ENCODE results near the gene RASA4B. TPM values are rescaled to one million over a fixed set of nuclear protein-coding genes. Genes with fewer than 3 reads are reported as not detected.

Gene RASA4B
- total RNA-seq, 4 donors from 2014 or later, result 4.2 to 39.2 (median 18.5) TPM

DNA sequence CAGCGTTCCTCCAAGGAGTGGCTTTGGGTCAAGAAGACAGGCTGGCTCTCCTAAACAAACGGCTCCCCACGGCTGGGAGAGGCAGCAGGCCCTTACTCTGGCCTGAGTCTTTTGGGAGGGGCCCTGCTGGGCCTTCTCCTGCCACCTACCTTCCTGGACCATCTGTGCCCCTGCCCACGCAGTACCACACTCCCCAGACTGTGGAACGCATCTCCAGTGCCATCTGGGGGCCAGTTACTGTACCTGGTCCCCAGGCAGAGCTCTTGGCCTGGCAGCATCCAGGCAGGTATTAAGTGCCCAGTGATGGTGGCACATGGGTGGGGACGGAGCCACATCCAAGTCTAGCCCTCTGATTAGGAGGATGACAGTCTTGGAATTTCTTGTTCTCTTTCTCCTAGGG is 67.3 kb downstream of the RASA4B start:
- Histone ChIP-seq H3K4me3 (no peak overlapping the region), H3K27me3 (no peaks in the 10 kb centered on the region), H3K4me1 (no peaks in the 10 kb centered on the region), H3K27ac (replicated peaks in 1 of 4) (no peak overlapping the region), H3K9me3 (no peaks in the 10 kb centered on the region), H3K36me3 (peaks cover 2 to 31% (median 26%) of the 10 kb centered on the region in 4 donors)
- 77% methylated on average over 6 of the region's 6 CpGs for WGBS
- intact Hi-C loops (cut with DNase I), result no loop called here
- no peak for TF ChIP-seq POLR2A (IDR thresholded peaks at IDR 0.05; ENCODE audit: low read depth)
- TF ChIP-seq, protein P1, sequence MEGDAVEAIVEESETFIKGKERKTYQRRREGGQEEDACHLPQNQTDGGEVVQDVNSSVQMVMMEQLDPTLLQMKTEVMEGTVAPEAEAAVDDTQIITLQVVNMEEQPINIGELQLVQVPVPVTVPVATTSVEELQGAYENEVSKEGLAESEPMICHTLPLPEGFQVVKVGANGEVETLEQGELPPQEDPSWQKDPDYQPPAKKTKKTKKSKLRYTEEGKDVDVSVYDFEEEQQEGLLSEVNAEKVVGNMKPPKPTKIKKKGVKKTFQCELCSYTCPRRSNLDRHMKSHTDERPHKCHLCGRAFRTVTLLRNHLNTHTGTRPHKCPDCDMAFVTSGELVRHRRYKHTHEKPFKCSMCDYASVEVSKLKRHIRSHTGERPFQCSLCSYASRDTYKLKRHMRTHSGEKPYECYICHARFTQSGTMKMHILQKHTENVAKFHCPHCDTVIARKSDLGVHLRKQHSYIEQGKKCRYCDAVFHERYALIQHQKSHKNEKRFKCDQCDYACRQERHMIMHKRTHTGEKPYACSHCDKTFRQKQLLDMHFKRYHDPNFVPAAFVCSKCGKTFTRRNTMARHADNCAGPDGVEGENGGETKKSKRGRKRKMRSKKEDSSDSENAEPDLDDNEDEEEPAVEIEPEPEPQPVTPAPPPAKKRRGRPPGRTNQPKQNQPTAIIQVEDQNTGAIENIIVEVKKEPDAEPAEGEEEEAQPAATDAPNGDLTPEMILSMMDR (IDR thresholded peaks at IDR 0.05), result no peak
- no peak for TF ChIP-seq EP300 (IDR thresholded peaks at IDR 0.05)
- TF ChIP-seq POLR2AphosphoS5 (IDR thresholded peaks at IDR 0.05), result no peak
- no peak for DNase-seq (ENCODE audit: extremely low spot score)

DNA sequence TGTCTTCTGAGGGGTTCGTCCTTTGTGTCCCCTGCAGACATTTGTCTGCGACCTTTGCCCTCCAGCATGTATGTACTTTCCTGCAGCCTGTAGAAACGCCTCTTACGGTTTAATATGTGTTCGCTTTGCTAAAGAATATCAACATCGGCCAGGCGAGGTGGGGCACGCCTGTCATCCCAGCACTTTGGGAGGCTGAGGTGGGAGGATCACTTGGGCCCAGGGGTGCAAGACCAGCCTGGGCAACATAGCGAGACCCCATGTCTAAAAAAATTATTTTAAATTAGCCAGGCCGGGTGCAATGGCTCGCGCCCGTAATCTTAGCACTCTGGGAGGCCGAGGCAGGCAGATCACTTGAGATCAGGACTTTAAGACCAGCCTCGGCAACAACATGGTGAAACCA is 68.4 kb downstream of the RASA4B start:
- WGBS, result 94% methylated on average over 15 of the region's 15 CpGs
- Histone ChIP-seq H3K4me1 (no peaks in the 10 kb centered on the region), H3K9me3 (no peaks in the 10 kb centered on the region), H3K27ac (replicated peaks in 1 of 4) (no peak overlapping the region), H3K36me3 (peaks cover 5 to 33% (median 21%) of the 10 kb centered on the region in 4 donors), H3K4me3 (no peak overlapping the region), H3K27me3 (no peaks in the 10 kb centered on the region)
- TF ChIP-seq POLR2AphosphoS5 (IDR thresholded peaks at IDR 0.05) (no peak), EP300 (IDR thresholded peaks at IDR 0.05) (no peak), POLR2A (IDR thresholded peaks at IDR 0.05; ENCODE audit: low read depth) (no peak)
- TF ChIP-seq, protein P1 (IDR thresholded peaks at IDR 0.05), result no peak
- intact Hi-C loops (cut with DNase I), result no loop called here
- DNase-seq (ENCODE audit: extremely low spot score), result no peak

DNA sequence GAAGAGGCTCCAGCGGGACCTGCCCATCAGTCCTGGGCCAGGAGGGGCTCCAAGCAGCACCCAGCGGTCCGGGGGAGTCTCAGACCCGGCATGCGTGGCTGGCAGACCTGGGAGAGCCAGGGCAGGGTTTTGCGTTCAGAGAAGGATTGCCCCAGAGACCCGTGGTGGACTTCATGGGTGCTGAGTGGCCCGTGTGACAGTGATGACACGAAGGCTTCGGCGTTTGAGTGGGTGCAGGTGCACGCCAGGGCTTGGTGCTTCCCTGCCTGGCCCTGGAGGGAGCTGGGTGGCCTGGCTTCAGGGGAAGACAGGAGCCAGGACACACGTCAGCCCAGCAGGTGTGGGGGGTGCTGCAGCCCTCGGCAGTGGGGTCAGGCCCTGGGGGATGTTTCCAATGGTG is 70.3 kb downstream of the RASA4B start:
- no peak overlapping the region for H3K4me3 ChIP-seq
- TF ChIP-seq POLR2AphosphoS5 (IDR thresholded peaks at IDR 0.05) (no peak), EP300 (IDR thresholded peaks at IDR 0.05) (no peak)
- H3K27me3 ChIP-seq, result no peaks in the 10 kb centered on the region
- no peaks in the 10 kb centered on the region for H3K9me3 ChIP-seq
- peaks cover 5 to 38% (median 24%) of the 10 kb centered on the region in 4 donors for H3K36me3 ChIP-seq
- no peaks in the 10 kb centered on the region for H3K4me1 ChIP-seq
- intact Hi-C loops (cut with DNase I), result no loop called here
- WGBS, result 91% methylated on average over 12 of the region's 14 CpGs
- DNase-seq (ENCODE audit: extremely low spot score), result no peak
- no peak overlapping the region for H3K27ac ChIP-seq (replicated peaks in 1 of 4)

DNA sequence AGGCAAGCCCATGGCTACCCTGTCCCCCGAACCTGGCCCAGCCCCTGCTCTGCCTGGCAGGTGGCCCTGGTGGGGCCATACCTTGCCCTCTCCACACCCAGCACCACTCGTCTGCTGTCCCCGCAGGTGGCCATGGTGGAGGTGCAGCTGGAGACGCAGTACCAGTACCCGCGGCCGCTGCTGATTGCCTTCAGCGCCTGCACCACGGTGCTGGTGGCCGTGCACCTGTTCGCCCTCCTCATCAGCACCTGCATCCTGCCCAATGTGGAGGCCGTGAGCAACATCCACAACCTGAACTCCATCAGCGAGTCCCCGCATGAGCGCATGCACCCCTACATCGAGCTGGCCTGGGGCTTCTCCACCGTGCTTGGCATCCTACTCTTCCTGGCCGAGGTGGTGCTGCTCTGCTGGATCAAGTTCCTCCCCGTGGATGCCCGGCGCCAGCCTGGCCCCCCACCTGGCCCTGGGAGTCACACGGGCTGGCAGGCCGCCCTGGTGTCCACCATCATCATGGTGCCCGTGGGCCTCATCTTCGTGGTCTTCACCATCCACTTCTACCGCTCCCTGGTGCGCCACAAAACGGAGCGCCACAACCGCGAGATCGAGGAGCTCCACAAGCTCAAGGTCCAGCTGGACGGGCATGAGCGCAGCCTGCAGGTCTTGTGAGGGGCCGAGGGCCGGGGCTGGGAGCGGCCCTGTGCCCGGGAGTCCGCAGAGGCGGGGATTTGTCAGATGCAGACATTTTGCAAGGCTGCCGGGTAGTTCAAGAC is 71.0 kb downstream of the RASA4B start:
- TF ChIP-seq POLR2A (IDR thresholded peaks at IDR 0.05; ENCODE audit: low read depth), result no peak
- TF ChIP-seq, protein P1 (IDR thresholded peaks at IDR 0.05), result no peak
- TF ChIP-seq EP300 (IDR thresholded peaks at IDR 0.05), result no peak
- TF ChIP-seq POLR2AphosphoS5 (IDR thresholded peaks at IDR 0.05), result no peak
- no peak for DNase-seq (ENCODE audit: extremely low spot score)
- intact Hi-C loops (cut with DNase I), result no loop called here
- H3K9me3 ChIP-seq, result no peaks in the 10 kb centered on the region
- H3K27me3 ChIP-seq, result no peaks in the 10 kb centered on the region
- no peak overlapping the region for H3K27ac ChIP-seq (replicated peaks in 1 of 4)
- no peaks in the 10 kb centered on the region for H3K4me1 ChIP-seq
- H3K4me3 ChIP-seq, result no peak overlapping the region
- peaks cover 5 to 45% (median 26%) of the 10 kb centered on the region in 4 donors for H3K36me3 ChIP-seq
- 98% methylated on average over 18 of the region's 41 CpGs for WGBS

DNA sequence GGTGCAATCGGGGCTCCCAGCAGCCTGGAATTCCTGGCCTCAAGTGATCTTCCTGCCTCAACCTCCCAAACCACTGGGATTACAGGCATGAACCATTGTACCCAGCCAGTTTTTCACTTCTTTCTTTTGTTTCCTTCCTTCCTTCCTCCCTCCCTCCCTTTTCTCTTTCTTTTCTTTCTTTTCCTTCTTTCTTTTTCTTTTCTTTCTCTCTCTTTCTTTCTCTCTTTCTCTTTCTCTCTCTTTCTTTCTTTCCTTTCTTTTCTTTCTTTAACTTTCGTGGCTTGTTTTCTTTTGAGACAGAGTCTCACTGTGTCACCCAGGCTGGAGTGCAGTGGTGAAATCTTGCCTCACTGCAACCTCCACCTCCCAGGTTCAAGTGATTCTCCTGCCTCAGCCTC is 71.9 kb downstream of the RASA4B start:
- peaks cover 0 to under 1% (median 0%) of the 10 kb centered on the region in 4 donors for H3K4me1 ChIP-seq
- no peak overlapping the region for H3K4me3 ChIP-seq
- no peak overlapping the region for H3K27ac ChIP-seq (replicated peaks in 1 of 4)
- no peak for TF ChIP-seq POLR2A (IDR thresholded peaks at IDR 0.05; ENCODE audit: low read depth)
- TF ChIP-seq, protein P1 (IDR thresholded peaks at IDR 0.05), result no peak
- TF ChIP-seq POLR2AphosphoS5 (IDR thresholded peaks at IDR 0.05), result no peak
- no peak for TF ChIP-seq EP300 (IDR thresholded peaks at IDR 0.05)
- no peaks in the 10 kb centered on the region for H3K9me3 ChIP-seq
- no peak for DNase-seq (ENCODE audit: extremely low spot score)
- WGBS, result 52% methylated on average over 2 of the region's 2 CpGs
- intact Hi-C loops (cut with DNase I), result no loop called here
- H3K36me3 ChIP-seq, result peaks cover 5 to 46% (median 26%) of the 10 kb centered on the region in 4 donors
- H3K27me3 ChIP-seq, result no peaks in the 10 kb centered on the region
